ENCODE data around the gene PROSER2.

The PROSER2 gene

DNA sequence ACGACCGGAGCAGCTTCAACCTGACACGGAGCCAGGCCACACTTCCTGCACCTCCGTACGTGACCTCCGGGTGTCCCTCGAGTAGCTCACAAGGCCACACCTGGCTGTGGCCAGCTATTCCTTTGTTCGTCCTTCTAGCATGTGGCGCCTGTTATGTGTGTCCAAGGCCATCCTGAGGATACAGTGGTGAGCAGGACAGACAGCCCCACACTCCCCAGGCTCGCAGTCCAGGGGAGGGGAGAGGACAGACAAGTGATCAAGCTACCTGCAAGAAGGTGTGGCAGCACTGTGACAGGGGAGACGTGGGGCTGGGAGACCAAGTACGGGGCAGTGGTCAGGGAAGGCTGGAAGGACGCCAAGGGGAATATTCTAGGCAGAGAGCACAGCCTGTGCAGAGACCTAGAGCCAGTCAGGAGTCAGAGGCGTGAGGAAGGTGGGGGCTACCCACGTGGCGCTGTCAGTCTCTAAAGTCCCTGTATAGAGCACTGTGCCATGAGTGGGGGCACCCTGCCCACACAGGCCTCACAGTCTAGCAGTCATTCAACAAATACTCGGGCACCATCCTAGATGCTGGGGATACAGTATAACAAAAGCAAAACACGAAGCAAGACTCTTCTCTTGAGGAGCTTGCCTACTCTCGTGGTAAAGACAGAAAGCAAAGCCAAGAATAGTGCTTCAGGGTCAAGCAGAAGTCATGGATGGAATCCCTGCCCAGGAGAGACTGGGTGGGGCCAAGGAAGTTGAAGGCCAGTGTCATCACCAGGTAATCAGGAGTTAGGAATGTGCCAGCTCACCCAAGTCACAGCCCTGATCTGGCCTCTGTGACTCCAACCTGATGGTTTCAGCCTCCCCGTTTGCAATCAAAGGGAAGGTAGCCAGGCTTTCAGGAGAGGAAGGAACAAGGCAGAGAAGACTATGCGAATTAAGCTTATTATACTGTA, 58.6 kb downstream of the PROSER2 start:
- H3K4me3 ChIP-seq (ENCODE audit: control insufficient read depth, low read depth, low read length) = no peak overlapping the region
- TF ChIP-seq, protein P1, sequence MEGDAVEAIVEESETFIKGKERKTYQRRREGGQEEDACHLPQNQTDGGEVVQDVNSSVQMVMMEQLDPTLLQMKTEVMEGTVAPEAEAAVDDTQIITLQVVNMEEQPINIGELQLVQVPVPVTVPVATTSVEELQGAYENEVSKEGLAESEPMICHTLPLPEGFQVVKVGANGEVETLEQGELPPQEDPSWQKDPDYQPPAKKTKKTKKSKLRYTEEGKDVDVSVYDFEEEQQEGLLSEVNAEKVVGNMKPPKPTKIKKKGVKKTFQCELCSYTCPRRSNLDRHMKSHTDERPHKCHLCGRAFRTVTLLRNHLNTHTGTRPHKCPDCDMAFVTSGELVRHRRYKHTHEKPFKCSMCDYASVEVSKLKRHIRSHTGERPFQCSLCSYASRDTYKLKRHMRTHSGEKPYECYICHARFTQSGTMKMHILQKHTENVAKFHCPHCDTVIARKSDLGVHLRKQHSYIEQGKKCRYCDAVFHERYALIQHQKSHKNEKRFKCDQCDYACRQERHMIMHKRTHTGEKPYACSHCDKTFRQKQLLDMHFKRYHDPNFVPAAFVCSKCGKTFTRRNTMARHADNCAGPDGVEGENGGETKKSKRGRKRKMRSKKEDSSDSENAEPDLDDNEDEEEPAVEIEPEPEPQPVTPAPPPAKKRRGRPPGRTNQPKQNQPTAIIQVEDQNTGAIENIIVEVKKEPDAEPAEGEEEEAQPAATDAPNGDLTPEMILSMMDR (conservative IDR thresholded peaks at IDR 0.05; ENCODE audit: control insufficient read depth, insufficient read depth, low read depth, low read length) = no peak
- DNase-seq (ENCODE audit: low read depth) = no peak

DNA sequence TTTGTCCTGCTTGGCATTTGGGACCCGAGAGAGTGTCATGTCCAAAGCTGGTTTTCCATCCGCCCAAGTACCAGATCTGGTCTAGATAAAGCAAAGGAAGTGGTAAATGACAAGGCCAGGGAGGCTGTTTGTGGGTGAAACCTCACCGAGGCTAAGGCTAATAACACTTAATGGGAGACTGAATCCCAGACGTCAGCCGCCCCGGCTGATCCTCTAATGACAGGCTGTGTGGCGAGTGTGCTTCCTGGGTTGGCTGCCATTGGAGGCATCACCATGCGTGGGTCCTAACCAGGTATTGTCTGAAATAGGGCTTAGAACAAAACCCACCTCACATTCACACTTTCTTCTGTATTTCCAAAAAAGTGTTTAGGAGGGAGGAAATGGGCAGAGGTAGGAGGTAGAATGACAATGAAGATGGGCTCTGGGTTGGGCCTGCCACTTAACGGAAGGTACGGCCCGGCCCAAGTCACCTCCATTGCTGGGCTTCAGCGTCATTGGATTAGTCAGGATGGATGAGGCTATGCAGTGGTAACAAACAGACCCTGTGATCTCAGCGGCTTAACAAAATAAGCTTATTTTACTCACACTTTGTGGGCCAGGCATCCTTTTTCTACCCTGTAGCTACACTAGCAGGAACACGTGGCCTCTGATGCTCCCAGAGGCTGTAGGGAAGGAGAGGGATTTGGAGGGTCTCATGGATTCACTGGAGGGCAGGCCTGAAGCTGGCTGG, 59.7 kb downstream of the PROSER2 start:
- DNase-seq (ENCODE audit: low read depth) = no peak
- TF ChIP-seq, protein P1 (conservative IDR thresholded peaks at IDR 0.05; ENCODE audit: control insufficient read depth, insufficient read depth, low read depth, low read length) = no peak
- H3K4me3 ChIP-seq (ENCODE audit: control insufficient read depth, low read depth, low read length) = no peak overlapping the region

DNA sequence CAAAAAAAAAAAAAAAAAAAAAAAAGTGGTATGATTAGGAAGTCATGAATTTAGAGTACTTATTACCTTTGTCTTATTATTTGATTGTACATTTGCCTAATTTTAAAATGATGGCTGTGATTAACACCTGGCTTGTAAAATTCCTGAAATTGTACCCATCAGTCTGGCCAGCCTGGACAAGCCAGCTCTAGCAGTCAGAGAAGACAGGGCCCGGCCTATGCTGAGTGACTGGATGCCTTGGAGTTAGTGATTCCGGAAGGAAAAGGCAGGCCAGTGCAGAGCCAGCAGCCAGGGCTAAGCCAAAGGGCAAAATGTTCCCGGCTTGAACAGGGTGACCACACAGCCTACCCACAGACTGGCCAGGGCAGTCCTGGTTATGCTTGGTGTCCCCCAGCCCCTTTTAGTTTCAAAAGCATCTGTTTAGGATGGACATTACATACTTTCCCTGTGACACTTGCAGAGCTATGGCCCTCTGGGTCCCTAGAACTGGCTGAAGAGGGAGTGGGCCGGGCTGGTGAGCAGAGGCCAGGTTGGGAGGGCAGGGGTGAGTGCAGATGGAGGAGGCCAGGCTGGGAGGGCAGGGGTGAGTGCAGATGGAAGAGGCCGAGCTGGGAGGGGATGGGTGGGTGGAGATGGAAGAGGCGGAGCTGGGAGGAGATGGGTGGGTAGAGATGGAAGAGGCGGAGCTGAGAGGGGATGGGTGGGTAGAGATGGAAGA, 61.7 kb downstream of the PROSER2 start:
- TF ChIP-seq, protein P1 (conservative IDR thresholded peaks at IDR 0.05; ENCODE audit: control insufficient read depth, insufficient read depth, low read depth, low read length) = no peak
- no peak overlapping the region for H3K4me3 ChIP-seq (ENCODE audit: control insufficient read depth, low read depth, low read length)
- DNase-seq (ENCODE audit: low read depth) = no peak

DNA sequence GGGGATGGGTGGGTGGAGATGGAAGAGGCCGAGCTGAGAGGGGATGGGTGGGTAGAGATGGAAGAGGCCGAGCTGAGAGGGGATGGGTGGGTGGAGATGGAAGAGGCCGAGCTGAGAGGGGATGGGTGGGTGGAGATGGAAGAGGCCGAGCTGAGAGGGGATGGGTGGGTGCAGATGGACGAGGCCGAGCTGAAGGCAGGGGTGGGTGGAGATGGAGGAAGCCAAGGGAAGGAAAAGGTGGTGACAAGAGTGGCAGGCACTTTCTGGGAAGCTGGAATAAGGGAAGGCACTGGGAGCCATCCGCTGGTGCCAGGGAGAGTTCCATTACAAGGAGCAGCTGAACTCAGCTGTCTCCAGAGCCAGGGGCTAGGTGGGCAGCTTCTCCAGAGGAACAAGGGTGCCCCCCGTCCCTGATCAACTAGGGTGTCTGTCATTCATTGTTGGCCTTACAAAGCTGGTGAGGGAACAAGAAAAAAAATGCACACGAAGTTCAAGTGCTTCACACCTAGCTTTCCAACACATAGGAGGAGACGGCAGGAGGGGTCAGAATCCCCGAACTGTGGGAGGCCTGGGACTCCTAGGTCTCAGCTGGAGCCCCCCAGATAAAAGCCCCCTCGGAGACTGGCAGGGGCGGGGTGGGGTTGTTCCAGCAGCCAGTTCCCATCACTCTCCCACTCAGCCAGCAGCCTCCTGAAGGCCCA, 62.4 kb downstream of the PROSER2 start:
- no peak for DNase-seq (ENCODE audit: low read depth)
- no peak overlapping the region for H3K4me3 ChIP-seq (ENCODE audit: control insufficient read depth, low read depth, low read length)
- TF ChIP-seq, protein P1 (conservative IDR thresholded peaks at IDR 0.05; ENCODE audit: control insufficient read depth, insufficient read depth, low read depth, low read length) = no peak

DNA sequence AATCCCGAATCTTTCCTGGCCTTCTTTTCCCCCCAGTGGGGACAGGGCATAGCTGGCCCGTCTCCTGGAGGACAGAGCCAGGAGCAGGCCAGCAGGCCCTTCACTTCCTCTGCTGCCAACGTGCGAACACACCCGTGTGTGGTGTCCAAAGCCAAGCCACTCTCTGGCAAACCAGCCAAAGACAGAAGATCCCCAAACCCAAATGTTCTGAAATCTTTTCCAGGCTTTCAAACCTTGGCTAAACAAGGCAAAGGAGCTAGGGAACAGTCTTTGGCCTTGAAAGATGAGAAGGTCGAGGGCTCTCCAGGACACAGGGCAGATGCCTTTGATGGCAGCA, 63.0 kb downstream of the PROSER2 start:
- no peak overlapping the region for H3K4me3 ChIP-seq (ENCODE audit: control insufficient read depth, low read depth, low read length)

More for the DNA sequence above, 63.0 kb downstream of the PROSER2 start:
- TF ChIP-seq, protein P1 (conservative IDR thresholded peaks at IDR 0.05; ENCODE audit: control insufficient read depth, insufficient read depth, low read depth, low read length) = no peak
- no peak for DNase-seq (ENCODE audit: low read depth)
